NB4 (cell line): ENCODE measurements around the gene FCSK.

Experiments used
- MYC ChIP-seq: IDR thresholded peaks from 2 replicates; pipeline ENCODE4 v1.6.1; 2011; ENCODE audit warnings: low read depth, low read length
- TF ChIP-seq, protein P1 (sequence below): IDR thresholded peaks from one replicate; pipeline ENCODE4 v1.5.1; 2012; ENCODE audit warnings: low read depth, low read length

DNA sequence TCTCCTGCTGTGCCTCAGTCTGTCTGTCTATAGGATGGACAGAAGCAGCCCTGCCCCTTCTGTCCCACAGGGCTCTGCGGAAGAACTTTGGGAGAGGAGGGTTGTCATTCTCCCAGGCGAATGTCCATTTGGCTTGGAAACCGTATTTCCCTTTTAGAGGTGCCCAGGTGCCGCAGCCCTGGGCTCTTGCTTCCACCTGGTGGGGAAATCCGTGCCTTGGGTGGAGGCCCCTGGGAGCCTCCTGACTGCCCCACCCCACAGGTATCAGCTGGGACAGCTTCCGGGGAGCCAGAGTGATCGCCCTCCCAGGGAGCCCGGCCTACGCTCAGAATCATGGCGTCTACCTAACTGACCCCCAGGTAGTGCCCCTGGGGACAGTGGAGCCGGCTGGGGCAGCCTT lies 12.7 kb downstream of the FCSK start:
- TF ChIP-seq, protein P1, sequence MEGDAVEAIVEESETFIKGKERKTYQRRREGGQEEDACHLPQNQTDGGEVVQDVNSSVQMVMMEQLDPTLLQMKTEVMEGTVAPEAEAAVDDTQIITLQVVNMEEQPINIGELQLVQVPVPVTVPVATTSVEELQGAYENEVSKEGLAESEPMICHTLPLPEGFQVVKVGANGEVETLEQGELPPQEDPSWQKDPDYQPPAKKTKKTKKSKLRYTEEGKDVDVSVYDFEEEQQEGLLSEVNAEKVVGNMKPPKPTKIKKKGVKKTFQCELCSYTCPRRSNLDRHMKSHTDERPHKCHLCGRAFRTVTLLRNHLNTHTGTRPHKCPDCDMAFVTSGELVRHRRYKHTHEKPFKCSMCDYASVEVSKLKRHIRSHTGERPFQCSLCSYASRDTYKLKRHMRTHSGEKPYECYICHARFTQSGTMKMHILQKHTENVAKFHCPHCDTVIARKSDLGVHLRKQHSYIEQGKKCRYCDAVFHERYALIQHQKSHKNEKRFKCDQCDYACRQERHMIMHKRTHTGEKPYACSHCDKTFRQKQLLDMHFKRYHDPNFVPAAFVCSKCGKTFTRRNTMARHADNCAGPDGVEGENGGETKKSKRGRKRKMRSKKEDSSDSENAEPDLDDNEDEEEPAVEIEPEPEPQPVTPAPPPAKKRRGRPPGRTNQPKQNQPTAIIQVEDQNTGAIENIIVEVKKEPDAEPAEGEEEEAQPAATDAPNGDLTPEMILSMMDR: no peak
- no peak for TF ChIP-seq MYC
